Liver (tissue), 9 donors: ENCODE results near the gene MISP. TPM values are rescaled to one million over a fixed set of nuclear protein-coding genes. Genes with fewer than 3 reads are reported as not detected.

Source experiments
- DNase-seq: peaks from one replicate; pipeline ENCODE4 v3.0.0-alpha.2; 2017; ENCODE audit warnings: low spot score
- H3K27ac ChIP-seq, 2 donors: one replicate each; pipeline ENCODE4 v1.7.0; 2013; ENCODE audit warnings: inconsistent platforms in 2 of 2, low read length in 2 of 2, control low read depth in 1 of 2, low read depth in 1 of 2, mild to moderate bottlenecking in 1 of 2
- H3K27me3 ChIP-seq, 4 donors: one replicate each; pipeline versions ENCODE4 v1.6.1 to v1.7.0; 2013; ENCODE audit warnings: low read length in 3 of 4, inconsistent platforms in 1 of 4, mild to moderate bottlenecking in 1 of 4, moderate library complexity in 1 of 4; ENCODE audit not compliant: control insufficient read depth in 4 of 4, insufficient read depth in 4 of 4
- H3K36me3 ChIP-seq, 4 donors: one replicate each; pipeline versions ENCODE4 v1.6.1 to v1.7.0; 2013; ENCODE audit warnings: low read length in 3 of 4, mild to moderate bottlenecking in 3 of 4, low read depth in 1 of 4, moderate library complexity in 1 of 4; ENCODE audit not compliant: control insufficient read depth in 4 of 4, insufficient read depth in 3 of 4
- H3K4me1 ChIP-seq, 4 donors: one replicate each; pipeline versions ENCODE4 v1.6.1 to v1.7.0; 2013; ENCODE audit warnings: low read length in 3 of 4, mild to moderate bottlenecking in 3 of 4, moderate library complexity in 1 of 4; ENCODE audit not compliant: control insufficient read depth in 4 of 4, insufficient read depth in 4 of 4
- H3K4me3 ChIP-seq, 3 donors: one replicate each; pipeline versions ENCODE4 v1.6.1 to v1.7.0; 2013; ENCODE audit warnings: low read length in 3 of 3, control low read depth in 1 of 3, low read depth in 1 of 3, mild to moderate bottlenecking in 1 of 3
- H3K9ac ChIP-seq, 2 donors: one replicate each; pipeline ENCODE4 v1.7.0; 2013; ENCODE audit warnings: low read length in 2 of 2, mild to moderate bottlenecking in 2 of 2, moderate library complexity in 2 of 2, control low read depth in 1 of 2, low read depth in 1 of 2
- H3K9me3 ChIP-seq, 4 donors: one replicate each; pipeline versions ENCODE4 v1.6.1 to v1.7.0; 2013; ENCODE audit warnings: low read length in 3 of 4; ENCODE audit not compliant: control insufficient read depth in 4 of 4
- ATF3 ChIP-seq: IDR thresholded peaks from 2 replicates; pipeline ENCODE4 v1.6.1; 2016; ENCODE audit warnings: antibody characterized with exemption
- EGR1 ChIP-seq, 2 donors: IDR thresholded peaks; 2 replicates each; pipeline ENCODE4 v1.6.1; 2016 to 2018; ENCODE audit warnings: antibody characterized with exemption in 2 of 2, low read depth in 2 of 2
- FOXA1 ChIP-seq: IDR thresholded peaks from 2 replicates; pipeline ENCODE4 v1.6.1; 2016; ENCODE audit warnings: antibody characterized with exemption
- FOXA2 ChIP-seq: IDR thresholded peaks from 2 replicates; pipeline ENCODE4 v1.6.1; 2016; ENCODE audit warnings: antibody characterized with exemption
- GABPA ChIP-seq, 2 donors: IDR thresholded peaks in 1 of 2; conservative IDR thresholded peaks in 1 of 2; 2 replicates each; pipeline ENCODE4 v1.6.1; 2016; ENCODE audit warnings: antibody characterized with exemption in 2 of 2, mild to moderate bottlenecking in 1 of 2, moderate library complexity in 1 of 2
- HNF4A ChIP-seq, 2 donors: conservative IDR thresholded peaks; 2 replicates each; pipeline ENCODE4 v1.6.1; 2016; ENCODE audit warnings: antibody characterized with exemption in 2 of 2, mild to moderate bottlenecking in 2 of 2
- HNF4G ChIP-seq: IDR thresholded peaks from 2 replicates; pipeline ENCODE4 v1.6.1; 2016; ENCODE audit warnings: antibody characterized with exemption
- JUND ChIP-seq, 2 donors: IDR thresholded peaks; 2 replicates each; pipeline ENCODE4 v1.6.1; 2016; ENCODE audit warnings: antibody characterized with exemption in 2 of 2
- MAX ChIP-seq: IDR thresholded peaks from 2 replicates; pipeline ENCODE4 v1.6.1; 2016; ENCODE audit warnings: antibody characterized with exemption
- NR2F2 ChIP-seq: IDR thresholded peaks from 2 replicates; pipeline ENCODE4 v1.6.1; 2016; ENCODE audit warnings: antibody characterized with exemption
- RAD21 ChIP-seq, 2 donors: IDR thresholded peaks; 2 replicates each; pipeline ENCODE4 v1.6.1; 2016; ENCODE audit warnings: antibody characterized with exemption in 2 of 2, mild to moderate bottlenecking in 2 of 2
- RXRA ChIP-seq, 2 donors: IDR thresholded peaks; 2 replicates each; pipeline ENCODE4 v1.6.1; 2017 to 2018; ENCODE audit warnings: antibody characterized with exemption in 2 of 2, mild to moderate bottlenecking in 1 of 2
- TAF1 ChIP-seq: conservative IDR thresholded peaks from 2 replicates; pipeline ENCODE4 v1.6.1; 2016; ENCODE audit warnings: antibody characterized with exemption, mild to moderate bottlenecking
- YY1 ChIP-seq: IDR thresholded peaks from 2 replicates; pipeline ENCODE4 v1.6.1; 2016; ENCODE audit warnings: antibody characterized with exemption, mild to moderate bottlenecking
- WGBS: extraction: QIAGEN DNeasy Blood & Tissue Kit; methylation state at CpG from one replicate; pipeline ENCODE4 v1.1.7; 2013; 5-methylcytosine and 5-hydroxymethylcytosine counted together
- polyA plus RNA-seq, 2 donors: library from polyadenylated mRNA; stranded (reverse) in 1 of 2; unstranded in 1 of 2; fragments of 200-250 nt in 1 of 2; fragments of >200 nt in 1 of 2; fragmentation: Nextera tagmentation in 1 of 2; extraction: Ambion mirVana in 1 of 2; gene quantifications; one replicate each; pipeline versions ENCODE4 v1.2.1 to v1.2.3, GENCODE V29; 2013 to 2015
- total RNA-seq, 2 donors: library from RNA; depleted of rRNA; stranded (reverse); fragments of >200 nt; gene quantifications; one replicate each; pipeline ENCODE4 v1.2.3, GENCODE V29; 2014
- TF ChIP-seq, protein P1 (sequence below): fragments of 150-350 bp; IDR thresholded peaks from 2 replicates; pipeline ENCODE4 v1.5.1; 2017; ENCODE audit warnings: improper control_type of control experiment, low read depth, low read length; ENCODE audit not compliant: missing input control
- TF ChIP-seq, protein P2 (sequence below): IDR thresholded peaks from 2 replicates; pipeline ENCODE4 v1.6.1; 2016; ENCODE audit warnings: antibody characterized with exemption, mild to moderate bottlenecking
- TF ChIP-seq, protein P3 (sequence below): IDR thresholded peaks from 2 replicates; pipeline ENCODE4 v1.6.1; 2016; ENCODE audit warnings: antibody characterized with exemption
- donor health status: healthy.
- donor health status: healthy.
- donor health status: healthy.
- donor health status: healthy.
- donor health status: healthy.

MISP gene
- total and polyA plus RNA-seq, 4 donors = 0.05 to 0.08 TPM; not detected in 2

DNA sequence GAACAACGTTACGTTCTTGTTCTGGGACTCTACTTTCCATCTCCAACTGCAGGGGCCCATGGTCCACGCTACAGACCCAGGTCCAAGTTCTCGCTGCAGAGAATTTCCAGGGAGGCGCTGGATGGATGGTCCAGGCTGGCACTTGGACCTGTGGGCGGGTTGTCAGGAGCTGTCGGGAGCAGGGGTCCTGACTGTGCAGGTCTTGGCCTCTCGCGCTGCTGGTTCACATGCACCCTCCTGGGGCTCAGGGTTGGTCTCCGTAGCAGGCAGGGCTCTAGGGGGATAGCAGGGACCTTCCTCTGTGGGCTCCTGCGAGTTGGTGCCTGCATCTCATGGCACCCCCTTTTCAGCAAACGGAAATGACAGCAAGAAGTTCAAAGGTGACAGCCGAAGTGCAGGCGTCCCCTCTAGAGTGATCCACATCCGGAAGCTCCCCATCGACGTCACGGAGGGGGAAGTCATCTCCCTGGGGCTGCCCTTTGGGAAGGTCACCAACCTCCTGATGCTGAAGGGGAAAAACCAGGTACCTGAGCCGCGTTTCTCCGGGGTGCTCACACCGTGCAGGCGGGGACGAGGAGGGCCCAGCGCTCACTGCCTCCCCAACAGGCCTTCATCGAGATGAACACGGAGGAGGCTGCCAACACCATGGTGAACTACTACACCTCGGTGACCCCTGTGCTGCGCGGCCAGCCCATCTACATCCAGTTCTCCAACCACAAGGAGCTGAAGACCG, 52.9 kb downstream of the MISP start:
- Histone ChIP-seq H3K27ac (no peak overlapping the region), H3K9ac (no peak overlapping the region), H3K36me3 (peaks cover 24 to 53% (median 43%) of the 10 kb centered on the region in 4 donors), H3K4me3 (no peak overlapping the region), H3K9me3 (no peaks in the 10 kb centered on the region), H3K27me3 (no peaks in the 10 kb centered on the region), H3K4me1 (peaks cover 11 to 41% (median 34%) of the 10 kb centered on the region in 4 donors)
- TF ChIP-seq, protein P1, sequence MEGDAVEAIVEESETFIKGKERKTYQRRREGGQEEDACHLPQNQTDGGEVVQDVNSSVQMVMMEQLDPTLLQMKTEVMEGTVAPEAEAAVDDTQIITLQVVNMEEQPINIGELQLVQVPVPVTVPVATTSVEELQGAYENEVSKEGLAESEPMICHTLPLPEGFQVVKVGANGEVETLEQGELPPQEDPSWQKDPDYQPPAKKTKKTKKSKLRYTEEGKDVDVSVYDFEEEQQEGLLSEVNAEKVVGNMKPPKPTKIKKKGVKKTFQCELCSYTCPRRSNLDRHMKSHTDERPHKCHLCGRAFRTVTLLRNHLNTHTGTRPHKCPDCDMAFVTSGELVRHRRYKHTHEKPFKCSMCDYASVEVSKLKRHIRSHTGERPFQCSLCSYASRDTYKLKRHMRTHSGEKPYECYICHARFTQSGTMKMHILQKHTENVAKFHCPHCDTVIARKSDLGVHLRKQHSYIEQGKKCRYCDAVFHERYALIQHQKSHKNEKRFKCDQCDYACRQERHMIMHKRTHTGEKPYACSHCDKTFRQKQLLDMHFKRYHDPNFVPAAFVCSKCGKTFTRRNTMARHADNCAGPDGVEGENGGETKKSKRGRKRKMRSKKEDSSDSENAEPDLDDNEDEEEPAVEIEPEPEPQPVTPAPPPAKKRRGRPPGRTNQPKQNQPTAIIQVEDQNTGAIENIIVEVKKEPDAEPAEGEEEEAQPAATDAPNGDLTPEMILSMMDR = no peak
- TF ChIP-seq NR2F2 = peak; percentile 68
- TF ChIP-seq RAD21 (IDR thresholded peaks at IDR 0.05) = no peak
- TF ChIP-seq HNF4G = no peak
- TF ChIP-seq TAF1 = no peak
- no peak for DNase-seq
- 83% methylated on average over 31 of the region's 31 CpGs for WGBS

GRCh38 chr19:804419-805165, 53.7 kb downstream of the MISP start:
- Histone ChIP-seq H3K9me3 (no peaks in the 10 kb centered on the region), H3K36me3 (peaks cover 30 to 55% (median 49%) of the 10 kb centered on the region in 4 donors), H3K9ac (no peak overlapping the region), H3K27me3 (no peaks in the 10 kb centered on the region), H3K4me3 (no peak overlapping the region), H3K4me1 (peaks cover 11 to 34% (median 28%) of the 10 kb centered on the region in 4 donors), H3K27ac (no peak overlapping the region)
- no peak for DNase-seq
- TF ChIP-seq HNF4G = no peak
- TF ChIP-seq FOXA2 = no peak
- no peak for TF ChIP-seq TAF1
- TF ChIP-seq, protein P1 = no peak
- no peak for TF ChIP-seq YY1
- TF ChIP-seq RXRA (IDR thresholded peaks at IDR 0.05) = no peak
- TF ChIP-seq, protein P2, sequence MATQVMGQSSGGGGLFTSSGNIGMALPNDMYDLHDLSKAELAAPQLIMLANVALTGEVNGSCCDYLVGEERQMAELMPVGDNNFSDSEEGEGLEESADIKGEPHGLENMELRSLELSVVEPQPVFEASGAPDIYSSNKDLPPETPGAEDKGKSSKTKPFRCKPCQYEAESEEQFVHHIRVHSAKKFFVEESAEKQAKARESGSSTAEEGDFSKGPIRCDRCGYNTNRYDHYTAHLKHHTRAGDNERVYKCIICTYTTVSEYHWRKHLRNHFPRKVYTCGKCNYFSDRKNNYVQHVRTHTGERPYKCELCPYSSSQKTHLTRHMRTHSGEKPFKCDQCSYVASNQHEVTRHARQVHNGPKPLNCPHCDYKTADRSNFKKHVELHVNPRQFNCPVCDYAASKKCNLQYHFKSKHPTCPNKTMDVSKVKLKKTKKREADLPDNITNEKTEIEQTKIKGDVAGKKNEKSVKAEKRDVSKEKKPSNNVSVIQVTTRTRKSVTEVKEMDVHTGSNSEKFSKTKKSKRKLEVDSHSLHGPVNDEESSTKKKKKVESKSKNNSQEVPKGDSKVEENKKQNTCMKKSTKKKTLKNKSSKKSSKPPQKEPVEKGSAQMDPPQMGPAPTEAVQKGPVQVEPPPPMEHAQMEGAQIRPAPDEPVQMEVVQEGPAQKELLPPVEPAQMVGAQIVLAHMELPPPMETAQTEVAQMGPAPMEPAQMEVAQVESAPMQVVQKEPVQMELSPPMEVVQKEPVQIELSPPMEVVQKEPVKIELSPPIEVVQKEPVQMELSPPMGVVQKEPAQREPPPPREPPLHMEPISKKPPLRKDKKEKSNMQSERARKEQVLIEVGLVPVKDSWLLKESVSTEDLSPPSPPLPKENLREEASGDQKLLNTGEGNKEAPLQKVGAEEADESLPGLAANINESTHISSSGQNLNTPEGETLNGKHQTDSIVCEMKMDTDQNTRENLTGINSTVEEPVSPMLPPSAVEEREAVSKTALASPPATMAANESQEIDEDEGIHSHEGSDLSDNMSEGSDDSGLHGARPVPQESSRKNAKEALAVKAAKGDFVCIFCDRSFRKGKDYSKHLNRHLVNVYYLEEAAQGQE = no peak
- TF ChIP-seq MAX = no peak
- TF ChIP-seq JUND (IDR thresholded peaks at IDR 0.05) = no peak
- no peak for TF ChIP-seq EGR1 (IDR thresholded peaks at IDR 0.05; ENCODE audit: low read depth in 2 of 2)
- no peak for TF ChIP-seq RAD21 (IDR thresholded peaks at IDR 0.05)
- TF ChIP-seq GABPA (IDR thresholded peaks at IDR 0.05 in 1 of 2, conservative IDR thresholded peaks at IDR 0.05 in 1 of 2) = no peak
- TF ChIP-seq ATF3 = no peak
- TF ChIP-seq FOXA1 = no peak
- TF ChIP-seq, protein P3, sequence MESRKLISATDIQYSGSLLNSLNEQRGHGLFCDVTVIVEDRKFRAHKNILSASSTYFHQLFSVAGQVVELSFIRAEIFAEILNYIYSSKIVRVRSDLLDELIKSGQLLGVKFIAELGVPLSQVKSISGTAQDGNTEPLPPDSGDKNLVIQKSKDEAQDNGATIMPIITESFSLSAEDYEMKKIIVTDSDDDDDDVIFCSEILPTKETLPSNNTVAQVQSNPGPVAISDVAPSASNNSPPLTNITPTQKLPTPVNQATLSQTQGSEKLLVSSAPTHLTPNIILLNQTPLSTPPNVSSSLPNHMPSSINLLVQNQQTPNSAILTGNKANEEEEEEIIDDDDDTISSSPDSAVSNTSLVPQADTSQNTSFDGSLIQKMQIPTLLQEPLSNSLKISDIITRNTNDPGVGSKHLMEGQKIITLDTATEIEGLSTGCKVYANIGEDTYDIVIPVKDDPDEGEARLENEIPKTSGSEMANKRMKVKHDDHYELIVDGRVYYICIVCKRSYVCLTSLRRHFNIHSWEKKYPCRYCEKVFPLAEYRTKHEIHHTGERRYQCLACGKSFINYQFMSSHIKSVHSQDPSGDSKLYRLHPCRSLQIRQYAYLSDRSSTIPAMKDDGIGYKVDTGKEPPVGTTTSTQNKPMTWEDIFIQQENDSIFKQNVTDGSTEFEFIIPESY = no peak
- no peak for TF ChIP-seq NR2F2
- TF ChIP-seq HNF4A (conservative IDR thresholded peaks at IDR 0.05) = no peak
- WGBS = 95% methylated on average over 53 of the region's 53 CpGs
